Stimulated activated CD4-positive, alpha-beta T cell treated with anti-CD3 and anti-CD28 coated beads, Interleukin-4, amount 100 ng/mL, for 4 hours (primary cell): ENCODE results near the gene HEXIM1.

Experiments used
- DNase-seq, 2 experiments: peaks; one replicate each; pipeline ENCODE4 v3.0.0-alpha.2; 2020

HEXIM1 gene

DNA sequence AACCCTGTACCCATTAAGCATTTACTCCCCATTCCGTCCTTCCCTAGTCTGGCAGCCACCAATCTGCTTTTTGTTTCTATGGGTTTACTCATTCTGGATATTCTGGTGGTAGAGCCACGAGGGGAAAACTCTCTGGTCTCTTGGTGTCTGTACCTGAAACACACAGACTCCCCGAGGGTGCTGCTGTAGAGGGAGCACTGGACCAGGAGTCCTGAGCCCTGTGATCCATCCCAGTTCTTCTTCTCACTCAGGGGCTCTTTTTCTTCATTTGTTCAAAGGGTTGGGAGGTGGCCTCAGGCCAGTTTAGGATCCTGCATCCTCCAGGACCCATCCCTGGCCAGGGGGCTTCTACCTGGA lies 27.5 kb downstream of the HEXIM1 start:
- no peak for DNase-seq

DNA sequence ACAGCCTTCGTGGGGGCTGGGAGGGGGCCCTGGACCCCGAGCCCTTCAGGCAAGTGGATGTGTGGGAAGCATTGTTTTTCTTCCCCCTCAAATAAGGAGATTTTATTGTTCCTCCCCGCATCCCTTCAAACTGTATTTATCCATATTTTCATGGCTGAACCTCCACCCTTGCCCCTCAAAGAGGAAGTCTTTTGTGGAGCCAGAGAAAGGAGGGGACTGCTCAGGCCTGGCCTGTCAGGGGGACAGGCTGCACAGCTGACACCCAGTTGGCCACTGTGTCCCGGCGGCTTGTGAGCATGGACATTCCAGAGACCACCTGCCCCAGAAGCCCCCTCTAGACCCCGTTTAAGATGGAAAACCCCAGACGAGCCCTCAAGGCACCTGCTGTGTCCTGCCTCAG lies 29.3 kb downstream of the HEXIM1 start:
- DNase-seq, result no peak

DNA sequence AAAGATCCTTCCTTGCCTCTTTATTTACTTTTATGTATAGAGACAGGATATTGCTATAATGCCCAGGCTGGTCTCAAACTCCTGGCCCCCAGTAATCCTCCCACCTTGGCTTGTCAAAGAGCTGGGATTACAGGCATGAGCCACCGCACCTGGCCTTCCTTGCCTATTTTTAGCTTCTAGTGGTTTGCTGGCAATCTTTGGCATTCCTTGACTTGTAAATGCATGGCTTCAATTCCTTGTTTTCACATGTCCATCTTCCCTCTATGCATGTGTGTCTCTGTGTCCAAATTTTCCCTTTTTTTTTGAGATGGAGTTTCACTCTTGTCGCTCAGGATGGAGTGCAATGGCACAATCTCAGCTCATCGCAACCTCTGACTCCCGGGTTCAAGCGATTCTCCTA lies 35.9 kb downstream of the HEXIM1 start:
- DNase-seq, result no peak

DNA sequence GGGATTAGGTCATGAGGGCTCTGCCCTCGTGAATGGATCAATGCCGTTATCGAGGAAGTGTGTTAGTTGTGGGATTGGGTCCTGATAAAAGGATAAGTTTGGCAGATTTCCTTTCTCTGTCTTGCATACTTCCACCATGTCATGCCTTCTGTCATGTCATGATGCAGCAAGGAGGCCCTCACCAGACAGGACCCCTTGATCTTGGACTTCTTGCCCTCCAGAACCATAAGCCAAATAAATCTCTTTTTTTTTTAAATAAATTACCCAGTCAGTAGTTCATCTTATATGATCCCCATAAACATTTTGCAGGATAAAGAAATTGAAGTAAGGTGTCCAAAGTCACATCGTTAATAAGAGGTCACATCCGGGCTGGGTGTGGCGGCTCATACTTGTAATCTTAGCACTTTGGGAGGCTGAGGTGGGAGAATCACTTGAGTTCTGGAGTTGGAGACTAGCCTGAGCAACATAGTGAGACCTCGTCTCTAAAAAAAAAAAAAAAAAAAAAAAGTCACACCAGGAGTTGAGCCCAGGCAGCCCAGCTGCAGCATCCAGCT lies 38.6 kb downstream of the HEXIM1 start:
- no peak for DNase-seq

DNA sequence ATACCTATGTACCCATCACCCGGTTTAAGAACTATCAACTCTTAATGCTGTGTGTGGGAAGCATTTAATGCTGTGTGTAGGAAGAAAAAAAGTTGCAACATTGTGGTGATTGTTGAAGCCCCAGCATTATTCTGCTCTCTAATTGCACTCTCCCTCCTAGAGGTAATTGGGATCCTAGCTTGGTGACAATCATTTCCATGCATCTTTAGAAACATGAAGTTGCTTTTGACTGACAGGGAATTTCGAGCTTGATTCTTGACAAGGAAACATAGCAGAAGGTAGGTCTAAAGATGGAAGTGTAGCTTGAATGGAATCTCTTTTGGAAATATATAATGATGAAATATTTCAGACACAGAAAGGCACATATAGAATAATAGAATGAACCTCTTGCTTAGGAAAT lies 40.7 kb downstream of the HEXIM1 start:
- no peak for DNase-seq

DNA sequence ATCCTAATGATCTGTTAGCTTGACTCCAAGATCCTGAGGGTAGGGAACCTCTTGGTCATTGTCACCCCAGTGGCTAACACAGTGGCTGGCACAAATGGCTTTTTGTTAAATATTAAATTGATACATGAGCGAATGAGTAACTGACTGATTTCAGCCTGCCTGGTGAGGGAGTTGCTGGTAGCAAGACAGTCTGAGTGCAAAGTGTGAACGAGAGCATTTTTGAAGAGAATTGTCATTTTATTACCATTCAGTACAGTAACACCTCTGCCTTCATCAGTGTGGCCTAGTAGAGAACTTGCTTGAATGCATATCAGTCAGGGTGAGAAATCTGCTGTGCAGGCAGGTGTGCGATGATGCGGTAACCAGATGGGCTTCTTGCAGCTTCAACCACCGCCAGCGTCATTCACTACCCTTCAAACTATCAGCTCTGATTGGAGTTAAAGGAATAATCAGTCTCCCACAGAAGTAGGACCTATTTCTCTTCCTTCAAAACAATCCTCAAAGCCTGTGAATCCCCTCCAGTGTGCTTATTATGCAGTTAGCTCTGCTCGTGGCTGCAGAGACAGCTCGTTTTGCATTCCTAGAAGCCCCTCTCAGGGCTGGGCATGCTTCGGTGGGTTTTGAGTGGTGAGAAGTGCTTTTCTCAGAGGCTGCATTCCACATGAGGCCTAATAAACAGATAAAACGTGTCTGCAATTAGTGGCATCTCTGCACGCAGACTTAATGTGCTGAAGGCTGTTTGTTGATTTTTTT lies 42.4 kb downstream of the HEXIM1 start:
- DNase-seq, result no peak

DNA sequence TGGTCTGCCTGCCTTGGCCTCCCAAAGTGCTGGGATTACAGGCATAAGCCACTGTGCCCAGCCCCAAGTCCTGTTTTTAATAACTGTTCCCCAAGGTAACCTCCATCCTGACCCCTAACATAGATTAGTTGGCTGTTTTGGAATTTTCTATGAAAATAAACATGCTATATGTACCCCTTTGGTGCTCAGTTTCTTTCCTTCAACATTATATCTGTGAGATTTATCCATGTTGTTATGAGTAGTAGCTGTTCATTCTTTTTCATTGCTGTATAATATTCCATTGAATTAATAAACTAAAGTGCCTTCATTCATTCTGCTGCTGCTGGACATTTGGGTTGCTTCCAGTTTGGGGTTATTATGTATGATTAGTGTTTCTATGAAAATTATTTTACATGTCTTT lies 47.1 kb downstream of the HEXIM1 start:
- no peak for DNase-seq

DNA sequence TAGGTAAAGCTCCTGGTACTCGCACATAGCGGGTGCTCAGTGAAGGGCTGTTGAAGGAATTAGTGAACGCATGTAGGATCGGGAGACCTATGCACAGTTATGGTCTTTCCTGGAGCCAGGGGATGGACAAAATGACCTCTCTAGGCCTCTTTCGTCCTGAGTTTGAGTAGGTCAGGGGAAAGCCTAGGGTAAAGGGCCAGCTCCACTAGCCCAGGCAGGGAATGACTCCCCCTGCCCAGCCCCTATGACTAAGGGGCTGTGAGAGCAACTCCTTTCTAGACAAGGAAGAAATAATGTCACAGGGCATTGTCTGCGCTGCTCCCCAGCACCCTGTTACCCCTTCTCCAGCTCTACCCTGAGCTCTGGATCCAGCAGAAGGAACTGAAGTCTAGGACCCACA lies 48.8 kb downstream of the HEXIM1 start:
- DNase-seq, result no peak

DNA sequence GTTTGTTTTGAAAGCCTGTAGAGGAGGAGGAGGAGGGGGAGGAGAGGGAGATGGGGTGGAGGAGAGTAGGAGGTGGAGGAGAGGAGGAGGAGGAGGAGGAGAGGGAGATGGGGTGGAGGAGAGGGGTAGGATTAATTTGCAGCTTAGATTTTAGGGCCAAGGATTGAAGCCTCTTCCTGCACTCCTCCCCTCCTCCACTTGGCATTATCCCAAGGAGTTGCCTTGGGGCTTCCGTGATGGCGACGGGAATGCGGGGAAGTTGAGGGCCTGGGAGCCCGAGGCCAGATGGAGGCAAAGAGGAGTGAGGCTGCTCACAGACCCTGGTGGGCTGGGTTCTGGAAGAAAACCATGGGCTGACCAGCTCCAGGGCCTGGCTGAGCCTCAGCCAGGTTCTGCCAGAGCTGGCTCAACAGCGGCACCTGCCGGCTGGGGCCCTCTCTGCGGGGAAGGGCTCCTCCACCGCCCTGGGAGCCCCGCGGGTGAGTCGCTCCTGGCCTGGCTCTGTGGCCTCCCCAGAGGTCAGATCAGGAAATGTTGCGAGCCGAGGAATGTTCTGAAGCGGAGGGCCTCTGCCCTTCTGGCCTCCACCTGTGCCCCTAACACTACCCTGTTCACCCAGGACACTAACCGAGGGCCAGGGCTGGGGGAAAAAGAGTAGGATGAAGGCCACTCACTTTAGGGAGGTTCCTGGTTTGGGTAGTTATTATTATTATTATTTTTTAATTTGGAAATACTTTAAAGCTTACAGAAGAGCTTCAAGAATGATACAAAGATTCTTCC lies 49.5 kb downstream of the HEXIM1 start:
- DNase-seq, result peak; percentile 78 to 92

DNA sequence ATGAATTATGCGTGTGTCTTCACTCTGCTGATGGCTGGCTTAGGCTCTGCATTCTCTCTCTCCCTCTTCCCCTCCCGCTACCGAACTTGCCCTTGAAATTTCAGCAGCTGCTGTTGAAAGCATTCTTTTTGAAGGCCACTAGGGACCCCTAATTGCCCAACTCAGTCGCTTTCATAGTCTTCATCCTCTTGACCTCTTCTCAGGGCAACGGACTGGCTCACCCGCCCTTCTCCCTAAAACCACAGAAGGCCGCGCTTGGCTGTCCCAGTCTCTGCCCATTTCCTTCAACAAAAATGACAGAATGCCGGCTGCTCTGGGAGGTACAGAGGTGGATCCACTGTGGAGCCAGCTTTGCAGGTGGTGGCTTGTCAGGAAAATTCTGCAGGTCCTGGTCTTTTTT lies 52.4 kb downstream of the HEXIM1 start:
- no peak for DNase-seq

DNA sequence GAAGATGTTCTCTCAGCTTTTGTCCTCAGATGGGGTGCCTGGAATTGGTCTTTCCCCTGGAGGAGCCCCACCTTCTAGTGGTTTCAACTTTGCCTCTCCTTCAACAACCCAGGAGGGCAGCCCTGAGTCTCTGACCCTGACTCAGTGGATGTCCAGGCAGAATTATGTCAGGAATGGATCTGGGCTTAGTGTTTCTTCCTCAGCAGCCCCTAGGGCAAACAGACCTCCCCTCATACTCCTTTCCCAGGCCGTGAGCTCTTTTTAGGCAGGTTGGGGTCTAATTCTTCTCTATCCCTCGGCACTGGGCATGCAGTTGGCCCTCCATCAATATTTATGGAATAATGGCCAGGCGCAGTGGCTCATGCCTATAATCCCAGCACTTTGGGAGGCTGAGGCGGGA lies 53.2 kb downstream of the HEXIM1 start:
- DNase-seq, result no peak
